GM12878 (cell line): ENCODE data around the gene ZNF502. TPM values are rescaled to one million over a fixed set of nuclear protein-coding genes. Genes with fewer than 3 reads are reported as not detected.

Source experiments
- ATAC-seq: fragments of 200-7000 bp; cut with Tn5 transposase; 3 replicates; pipeline ENCODE4 v1.9.1; 2020; ENCODE audit warnings: mild to moderate bottlenecking, moderate library complexity
- BruUV-seq: library from RNA; stranded (reverse); fragments of 400-500 nt; replicated peaks from 2 replicates; lab custom pipeline; 2021; lab: Mats Ljungman, UMichigan
- CTCF ChIA-PET: fragments of 300-600 bp; sonication (Branson Sonifier 250); formaldehyde crosslinking; extraction: SDS; loops from one replicate; lab custom pipeline; 2021; ENCODE audit warnings: inconsistent platforms; lab: Yijun Ruan, JAX
- POLR2A ChIA-PET: fragments of 350-600 bp; formaldehyde crosslinking; extraction: SDS; loops from one replicate; lab custom pipeline; 2021; ENCODE audit warnings: inconsistent platforms; lab: Charles Lee
- RAD21 ChIA-PET: fragments of 300-600 bp; sonication (Branson Sonifier 250); formaldehyde crosslinking; loops from one replicate; lab custom pipeline; 2023; ENCODE audit warnings: antibody characterized with exemption; ENCODE audit not compliant: unreplicated experiment; lab: Charles Lee
- SMC1A ChIA-PET: fragments of 300-600 bp; sonication (Branson Sonifier 250); formaldehyde crosslinking; loops from one replicate; lab custom pipeline; 2023; ENCODE audit not compliant: unreplicated experiment, uncharacterized antibody; lab: Charles Lee
- DNase-seq: peaks from one replicate; pipeline ENCODE4 v3.0.0-alpha.2; 2011; ENCODE audit warnings: low read depth, low spot score
- FAIRE-seq: peaks from 3 replicates; lab custom pipeline; 2011; peaks lifted over from hg19 to GRCh38; lab: Jason Lieb, UNC
- H2AFZ ChIP-seq: 2 replicates; pipeline ENCODE4 v1.6.0; 2011; ENCODE audit warnings: low read depth, low read length, control low read depth; ENCODE audit not compliant: control insufficient read depth
- H3K27ac ChIP-seq: 2 replicates; pipeline ENCODE4 v1.5.1; 2011; ENCODE audit warnings: control low read depth; ENCODE audit not compliant: control insufficient read depth, insufficient read depth
- H3K27me3 ChIP-seq, 2 experiments: replicated peaks in 1 of 2; 2 replicates each; pipeline versions ENCODE4 v1.6.0 to v1.6.1; 2011; ENCODE audit warnings: low read length in 1 of 2; ENCODE audit not compliant: control insufficient read depth in 2 of 2, insufficient read depth in 2 of 2
- H3K36me3 ChIP-seq, 2 experiments: 2 replicates each; pipeline ENCODE4 v1.5.1; 2011; ENCODE audit warnings: low read length in 1 of 2; ENCODE audit not compliant: control insufficient read depth in 2 of 2, insufficient read depth in 2 of 2
- H3K4me1 ChIP-seq: 2 replicates; pipeline ENCODE4 v1.6.1; 2011; ENCODE audit warnings: mild to moderate bottlenecking, low read length, moderate library complexity, mixed read lengths; ENCODE audit not compliant: control insufficient read depth, insufficient read depth
- H3K4me2 ChIP-seq: 2 replicates; pipeline ENCODE4 v1.6.0; 2011; ENCODE audit warnings: control low read depth; ENCODE audit not compliant: control insufficient read depth, insufficient read depth
- H3K4me3 ChIP-seq: fragments of 200-600 bp; sonication (generic); 2 replicates; pipeline ENCODE4 v1.5.1; 2016
- H3K79me2 ChIP-seq: 2 replicates; pipeline ENCODE4 v1.6.0; 2011; ENCODE audit warnings: low read length; ENCODE audit not compliant: control insufficient read depth, insufficient read depth
- H3K9ac ChIP-seq: 2 replicates; pipeline ENCODE4 v1.8.0; 2011; ENCODE audit warnings: low read length, control low read depth, mixed read lengths; ENCODE audit not compliant: control insufficient read depth, insufficient read depth
- H3K9me3 ChIP-seq: replicated peaks from 3 replicates; pipeline ENCODE4 v1.5.1; 2011; ENCODE audit warnings: mild to moderate bottlenecking, low read length; ENCODE audit not compliant: control insufficient read depth, insufficient read depth
- H4K20me1 ChIP-seq: 2 replicates; pipeline ENCODE4 v1.6.0; 2011; ENCODE audit not compliant: control insufficient read depth, insufficient read depth
- BACH1 ChIP-seq: fragments of 450-650 bp; IDR thresholded peaks from 2 replicates; pipeline ENCODE4 v1.6.1; 2017; ENCODE audit warnings: mild to moderate bottlenecking, borderline replicate concordance
- BCL3 ChIP-seq: IDR thresholded peaks from 2 replicates; pipeline ENCODE4 v1.6.1; 2011; ENCODE audit warnings: borderline replicate concordance, low read depth, mild to moderate bottlenecking, moderate library complexity, low read length; ENCODE audit not compliant: insufficient read depth, poor library complexity, severe bottlenecking
- CHD2 ChIP-seq: IDR thresholded peaks from 2 replicates; pipeline ENCODE4 v1.6.1; 2011; ENCODE audit warnings: low read depth, low read length, improper control_type of control experiment, borderline replicate concordance
- HDAC6 ChIP-seq: fragments of 200-600 bp; sonication (generic); IDR thresholded peaks from one replicate; pipeline ENCODE4 v1.8.0; 2017; ENCODE audit warnings: antibody characterized with exemption; ENCODE audit not compliant: unreplicated experiment
- SIX5 ChIP-seq: IDR thresholded peaks from 2 replicates; pipeline ENCODE4 v1.6.1; 2011; ENCODE audit warnings: mild to moderate bottlenecking, low read depth, low read length, moderate library complexity; ENCODE audit not compliant: severe bottlenecking
- TARDBP ChIP-seq: IDR thresholded peaks from 2 replicates; pipeline ENCODE4 v1.6.1; 2016; ENCODE audit warnings: borderline replicate concordance
- ZNF622 ChIP-seq: fragments of 450-650 bp; IDR thresholded peaks from 2 replicates; pipeline ENCODE4 v1.6.1; 2017; ENCODE audit warnings: mild to moderate bottlenecking, inconsistent platforms
- in situ Hi-C: fragments of 300-500 bp; cut with MboI; formaldehyde crosslinking; loops from 9 replicates; pipeline ENCODE4 v1.14.3; 2018; ENCODE audit warnings: mixed read lengths
- intact Hi-C: fragments of 100-400 bp; cut with micrococcal nuclease; formaldehyde crosslinking; loops from one replicate; pipeline ENCODE4 v1.14.2; 2022; ENCODE audit not compliant: unreplicated experiment
- polyA plus RNA-seq, 11 experiments: library from polyadenylated mRNA; depleted of rRNA in 4 of 11; unstranded in 6 of 11; stranded (reverse) in 5 of 11; fragments of >200 nt; fragmentation: Nextera tagmentation in 4 of 11; fragmentation: Illumina TruSeq in 1 of 11; extraction: Ambion mirVana in 4 of 11; extraction: Trizol in 1 of 11; gene quantifications; 1 replicate in 1 of 11; 2 replicates in 10 of 11; pipeline versions ENCODE4 v1.2.1 to v1.2.3, GENCODE V29; 2011 to 2016; ENCODE audit warnings: inconsistent platforms in 2 of 11, missing spikeins in 2 of 11, low read depth in 1 of 11
- total RNA-seq, 4 experiments: library from RNA; depleted of rRNA in 3 of 4; stranded (reverse); fragments of >200 nt in 3 of 4; fragmentation: Illumina TruSeq in 1 of 4; extraction: Trizol in 1 of 4; gene quantifications; 2 replicates each; pipeline versions ENCODE4 v1.2.1 to v1.2.3, GENCODE V29; 2013 to 2021

Gene ZNF502
- total and polyA plus RNA-seq, 10 of the 15 experiments (the other 5 are each of a cell fraction or from before 2014, with no cell fraction given) = 0.39 to 1.7 (median 1.1) TPM

- ChIA-PET SMC1A (no interaction called here), CTCF (no interaction called here), RAD21 (no interaction called here), POLR2A (interaction anchor here (0.7 kb wide), 1 partner anchor 34 kb away, joined by 4 read pairs; no protein-coding TSS in a partner anchor)
- Histone ChIP-seq H3K9ac (no peak overlapping the region), H3K36me3 (peaks cover 0 to 3% of the 10 kb centered on the region in 2 experiments; a peak in 1 of 4 replicates), H3K4me2 (no peak overlapping the region), H2AFZ (no peak overlapping the region), H3K9me3 (peaks cover 12% of the 10 kb centered on the region; the same call in 2 of the 3 replicates), H3K27ac (no peak overlapping the region), H3K27me3 (no peaks in the 10 kb centered on the region), H3K79me2 (peaks cover 49% of the 10 kb centered on the region), H3K4me3 (no peak overlapping the region), H4K20me1 (no peaks in the 10 kb centered on the region), H3K4me1 (0 out of 2 replicates have a peak, but pooled peaks cover 4% of the 10 kb centered on the region)
- BruUV-seq = no TSS peak
- FAIRE-seq (no peak), ATAC-seq (no peak), DNase-seq (no peak)
- intact Hi-C loops (loop anchor here (10.0 kb wide), 1 partner anchor 119 kb away; the partner anchor contains the start of gene ZNF35), in situ Hi-C loops (no loop called here)
- no peak for TF ChIP-seq HDAC6
- no peak for TF ChIP-seq TARDBP
- TF ChIP-seq ZNF622 = no peak
- TF ChIP-seq SIX5 = no peak
- no peak for TF ChIP-seq BACH1
- no peak for TF ChIP-seq BCL3
- TF ChIP-seq CHD2 = no peak
Observed at GRCh38 chr3:44764248-44764647, 51.8 kb downstream of the ZNF502 start.
